IPS-18c (cell line): ENCODE measurements around the gene FKBP11.
A peak's percentile ranks its signal among the peaks of the same experiment; 100 is the strongest.

Experiments used
- H3K4me3 ChIP-seq: 2 replicates; pipeline ENCODE4 v1.7.0; 2013; ENCODE audit warnings: low read depth, mild to moderate bottlenecking, low read length, moderate library complexity; ENCODE audit not compliant: insufficient read depth
- H3K9me3 ChIP-seq: one replicate; pipeline ENCODE4 v1.6.1; 2013; ENCODE audit warnings: mild to moderate bottlenecking, low read length, moderate library complexity; ENCODE audit not compliant: control insufficient read depth, insufficient read depth

The FKBP11 gene

DNA sequence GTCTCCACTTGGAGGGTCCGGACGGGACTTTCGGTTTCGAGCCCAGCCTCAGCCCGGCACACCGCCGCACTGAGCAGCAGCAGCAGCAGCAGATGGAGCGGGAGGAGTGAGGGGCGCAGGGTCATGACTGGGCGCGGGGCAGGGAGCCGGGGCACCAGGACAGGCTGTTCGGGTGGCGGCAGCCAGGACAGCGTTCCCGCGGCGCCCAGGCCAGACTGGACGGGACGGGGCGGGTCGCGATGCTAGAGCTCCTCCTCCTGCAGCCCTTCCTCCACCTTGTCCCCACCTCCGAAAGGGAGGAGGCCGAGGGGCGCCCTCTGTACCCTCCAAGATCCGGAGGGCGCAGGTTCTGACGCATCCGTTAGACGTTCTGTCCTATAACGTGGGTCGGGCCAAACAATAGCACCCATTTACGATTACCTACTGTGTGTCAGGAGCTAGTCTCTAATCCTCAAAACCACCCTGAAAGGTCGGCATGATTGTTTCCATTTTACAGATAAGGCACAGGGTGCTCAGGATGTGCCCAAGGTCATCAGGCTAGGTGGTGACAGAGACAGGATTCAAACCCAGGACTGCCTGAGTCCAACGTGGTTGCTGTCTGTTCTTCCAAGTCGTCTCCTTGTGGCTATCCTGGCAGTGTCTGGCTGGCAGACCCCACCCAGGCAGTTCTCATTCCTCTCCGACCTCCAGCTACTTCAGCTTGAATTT, at the start of gene FKBP11:
Gene FKBP11 (minus strand): TSS at position 189 of the 708 bp plus-strand sequence. CDS start 64 bp downstream, at position 125.
- Histone ChIP-seq H3K9me3 (no peaks in the 10 kb centered on the region), H3K4me3 (peak within 1 kb of the TSS; percentile 86)

DNA sequence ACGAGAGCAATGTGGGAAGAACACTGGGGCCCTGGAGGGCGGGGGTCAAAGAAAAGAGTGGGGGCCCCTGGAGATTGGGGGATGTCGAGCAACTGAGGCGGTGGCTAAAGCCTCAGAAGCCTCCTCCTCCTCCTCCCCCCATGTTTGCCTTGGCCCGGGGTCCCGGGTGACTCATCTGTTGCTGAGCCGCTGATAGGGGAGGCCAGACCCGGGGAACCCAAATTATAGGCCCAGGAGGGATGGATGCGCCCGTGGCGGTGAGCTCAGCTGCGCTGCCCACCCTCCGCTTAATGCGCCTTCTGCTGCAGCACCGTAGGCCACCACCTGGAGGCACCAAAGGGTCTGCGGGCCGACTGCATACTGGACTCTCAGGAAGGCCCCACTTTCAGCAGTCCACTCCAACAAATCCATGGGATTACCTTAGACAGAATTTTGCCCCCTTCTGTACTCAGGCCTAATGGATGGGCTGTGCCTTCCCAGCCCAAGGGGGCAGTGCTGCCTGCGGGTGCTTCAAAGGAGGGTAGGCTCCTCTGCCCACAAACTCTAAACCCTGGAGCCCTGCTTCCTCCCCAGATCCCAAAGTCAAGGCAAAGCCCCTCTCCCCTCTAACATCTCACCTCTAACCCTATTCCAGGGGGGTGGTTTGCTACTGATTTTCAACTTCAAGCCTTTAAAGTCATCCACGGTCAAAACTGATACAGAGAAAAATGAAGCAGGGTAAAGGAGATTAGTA, 48.8 kb upstream of the FKBP11 start:
- H3K4me3 ChIP-seq = no peak overlapping the region
- H3K9me3 ChIP-seq = no peaks in the 10 kb centered on the region

DNA sequence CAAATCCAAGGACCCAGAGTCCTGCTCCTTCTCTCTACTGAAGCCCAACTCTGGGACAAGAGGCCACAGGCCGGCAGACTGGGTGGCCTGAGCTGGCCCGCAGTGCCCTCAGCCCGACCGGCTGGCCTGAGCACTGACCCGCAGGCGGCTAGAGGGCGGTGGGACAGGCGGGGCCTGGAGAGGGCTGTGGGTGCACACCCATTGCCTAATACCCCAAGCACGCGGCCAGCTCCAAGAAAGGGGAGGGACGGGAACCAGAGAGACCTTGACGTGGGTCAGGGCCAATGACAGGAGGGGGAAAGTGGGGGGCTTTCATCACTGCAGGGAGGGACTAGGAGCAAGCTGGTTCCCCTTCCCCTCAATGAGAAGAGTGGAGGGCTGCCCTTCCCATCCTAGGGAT, 48.2 kb upstream of the FKBP11 start:
- Histone ChIP-seq H3K9me3 (no peaks in the 10 kb centered on the region), H3K4me3 (no peak overlapping the region)

DNA sequence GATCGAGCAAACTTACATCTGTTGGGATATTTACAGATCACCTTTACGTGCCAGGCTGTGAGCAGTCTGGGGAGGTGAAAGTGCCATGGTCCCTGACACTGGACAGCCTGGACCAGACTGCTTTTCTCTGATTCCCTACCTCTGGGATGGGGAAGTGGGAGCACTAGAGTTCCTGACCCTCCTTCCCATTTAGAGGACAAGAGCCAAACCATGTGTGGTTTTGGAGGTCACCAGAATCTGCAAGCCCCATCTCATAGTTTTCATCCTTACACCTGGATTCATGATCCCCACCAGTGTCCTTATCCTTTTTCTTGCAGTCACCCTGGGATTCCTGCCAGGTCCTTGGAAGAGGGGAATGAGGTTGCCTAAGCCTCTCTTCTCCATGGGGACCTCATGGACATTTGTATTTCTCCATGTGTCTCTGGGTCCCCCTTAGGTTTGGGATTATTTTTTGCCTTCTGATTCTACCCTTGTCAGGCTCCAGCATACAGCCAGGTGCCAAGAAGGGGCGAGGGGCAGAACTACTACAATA, 47.7 kb upstream of the FKBP11 start:
- Histone ChIP-seq H3K4me3 (no peak overlapping the region), H3K9me3 (no peaks in the 10 kb centered on the region)

DNA sequence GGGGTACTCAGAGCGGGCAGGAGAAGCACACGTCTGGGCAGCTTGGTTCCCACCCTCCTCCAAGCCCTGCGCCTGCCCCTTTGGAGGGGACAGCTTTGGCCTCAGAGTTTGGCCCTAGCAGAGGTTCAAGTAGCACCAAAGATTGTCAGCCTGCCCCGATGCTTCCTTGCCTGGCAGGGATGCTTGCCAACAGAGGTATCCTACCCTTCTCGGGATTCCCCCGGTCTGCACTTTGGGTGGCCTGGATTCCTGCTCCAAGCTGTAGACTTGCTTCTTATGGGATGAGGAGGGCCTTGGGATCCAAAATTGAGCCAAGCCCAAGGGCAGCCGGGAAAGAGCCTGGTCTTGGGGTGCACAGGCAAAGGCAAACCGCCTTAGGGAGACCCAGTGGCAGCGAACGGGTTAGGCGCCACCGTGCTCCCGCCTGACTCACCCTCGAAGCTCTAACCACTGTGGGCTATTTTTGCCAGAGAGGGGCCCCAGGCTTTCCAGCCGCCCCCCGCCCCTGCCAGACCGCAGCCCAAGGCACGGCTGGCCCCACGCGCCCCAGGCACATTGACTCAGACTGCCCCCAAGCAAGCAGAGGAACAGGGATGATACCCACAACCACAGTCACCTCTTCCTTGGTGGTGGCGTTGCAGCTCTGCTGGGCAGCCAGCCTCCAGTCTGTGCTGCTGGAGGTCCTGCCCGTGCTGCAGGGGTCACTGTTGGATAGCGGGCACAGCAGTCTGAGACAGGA, 47.1 kb upstream of the FKBP11 start:
- Histone ChIP-seq H3K4me3 (peak overlapping the region; percentile 47; the same call in 1 of the 2 replicates), H3K9me3 (no peaks in the 10 kb centered on the region)

DNA sequence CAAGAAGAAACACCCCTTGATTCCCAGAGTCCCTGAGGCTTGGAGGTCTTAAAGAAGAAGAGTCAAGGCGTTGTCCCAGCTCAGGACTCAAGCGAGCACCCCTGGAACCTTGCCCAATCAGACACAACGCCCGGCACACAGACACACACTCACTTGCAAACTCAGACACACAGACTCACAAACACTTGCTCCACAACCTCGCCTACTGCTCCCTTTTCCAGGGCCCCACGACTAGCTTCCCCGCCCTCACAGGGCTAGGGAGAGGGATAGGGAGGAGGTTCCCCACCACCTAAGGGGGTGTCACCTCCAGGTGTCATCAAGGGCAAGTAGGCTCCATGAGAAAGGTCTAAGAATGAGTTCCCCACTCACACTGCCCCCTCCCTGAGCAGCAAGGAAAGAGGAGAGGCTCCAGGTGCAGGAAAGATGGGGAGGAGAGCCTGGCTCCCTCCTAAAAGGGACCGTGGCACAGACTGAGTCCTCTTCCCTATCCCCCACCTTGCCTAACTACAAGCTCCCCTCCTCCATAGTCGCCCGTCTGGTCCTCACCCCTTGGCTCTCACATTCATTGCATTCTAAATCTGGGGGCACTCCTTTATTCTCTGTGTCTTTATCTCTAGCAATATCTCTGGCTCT, 45.5 kb upstream of the FKBP11 start:
- Histone ChIP-seq H3K4me3 (peak overlapping the region; percentile 47), H3K9me3 (no peaks in the 10 kb centered on the region)

DNA sequence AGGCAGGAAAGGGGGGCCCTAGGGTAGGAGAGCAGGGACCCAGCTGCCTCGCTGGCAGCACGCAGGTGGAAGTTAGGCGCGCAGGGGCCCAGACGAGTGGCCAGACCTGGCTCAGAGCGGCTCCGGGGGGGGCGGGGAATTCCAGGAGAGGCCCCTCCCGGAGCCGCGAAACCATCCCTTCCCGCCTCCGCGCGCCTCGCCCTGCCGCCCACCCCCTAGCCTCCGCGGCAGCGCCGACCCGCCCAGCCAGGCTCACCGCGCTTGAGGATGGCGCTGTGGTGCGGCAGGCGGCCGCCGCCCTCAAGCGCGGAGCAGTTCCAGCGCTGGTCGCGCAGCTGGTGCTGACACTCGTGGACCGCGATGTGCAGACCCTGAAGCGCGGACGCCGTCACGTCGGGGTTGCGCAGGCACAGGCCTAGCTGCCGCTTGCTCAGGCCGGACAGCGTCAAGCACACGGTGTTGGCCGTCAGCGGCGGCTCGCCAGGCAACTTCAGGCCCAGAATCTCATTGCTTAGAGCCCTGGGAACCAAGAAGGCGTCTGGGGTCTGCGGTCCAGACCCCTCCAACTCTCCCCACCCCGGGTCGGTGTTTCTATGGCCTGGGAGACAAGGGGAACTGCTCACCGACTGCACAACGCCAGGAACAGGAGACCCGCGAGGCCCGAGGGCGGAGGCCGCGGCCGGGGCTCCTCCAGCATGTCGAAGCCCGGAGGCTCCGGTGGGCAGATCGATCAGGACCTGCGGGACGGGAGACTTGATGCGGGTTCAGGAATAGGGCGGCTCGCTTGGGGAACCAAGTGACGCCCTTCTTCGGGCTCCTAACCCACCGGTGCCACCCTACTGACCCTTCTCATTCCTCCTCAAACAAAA, 44.8 kb upstream of the FKBP11 start:
- Histone ChIP-seq H3K4me3 (peak overlapping the region; percentile 47), H3K9me3 (no peaks in the 10 kb centered on the region)

DNA sequence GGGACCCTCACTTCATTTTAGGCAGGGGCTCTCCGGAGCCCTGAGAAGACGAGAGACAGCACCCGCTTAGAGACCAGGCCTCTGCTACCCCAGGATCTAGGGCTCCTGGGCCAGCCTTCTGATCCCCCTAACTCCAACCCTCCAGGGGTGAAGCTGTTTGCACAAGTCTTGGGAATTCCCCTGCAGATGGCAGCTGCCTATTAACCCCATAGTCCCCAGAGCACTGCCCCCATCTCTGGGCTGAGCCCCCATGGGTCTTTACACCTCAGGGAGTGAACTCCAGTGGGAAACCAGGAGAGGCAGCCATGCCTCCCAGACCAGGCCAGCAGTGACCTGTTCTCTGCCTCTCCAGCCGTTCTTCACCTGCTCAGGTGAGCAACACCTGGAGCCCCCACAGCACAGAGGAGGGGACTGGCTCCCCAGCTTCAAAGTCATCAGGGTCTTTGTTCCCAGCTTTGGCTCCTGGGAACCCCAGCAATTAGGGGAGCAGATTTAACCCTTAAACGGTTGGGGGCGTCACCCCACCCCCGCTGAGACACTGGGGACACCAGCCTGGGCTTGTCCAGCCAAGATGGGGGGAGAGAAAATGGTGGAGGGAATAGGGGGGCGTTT, 44.0 kb upstream of the FKBP11 start:
- Histone ChIP-seq H3K4me3 (peak overlapping the region; percentile 47; the same call in 1 of the 2 replicates), H3K9me3 (no peaks in the 10 kb centered on the region)

DNA sequence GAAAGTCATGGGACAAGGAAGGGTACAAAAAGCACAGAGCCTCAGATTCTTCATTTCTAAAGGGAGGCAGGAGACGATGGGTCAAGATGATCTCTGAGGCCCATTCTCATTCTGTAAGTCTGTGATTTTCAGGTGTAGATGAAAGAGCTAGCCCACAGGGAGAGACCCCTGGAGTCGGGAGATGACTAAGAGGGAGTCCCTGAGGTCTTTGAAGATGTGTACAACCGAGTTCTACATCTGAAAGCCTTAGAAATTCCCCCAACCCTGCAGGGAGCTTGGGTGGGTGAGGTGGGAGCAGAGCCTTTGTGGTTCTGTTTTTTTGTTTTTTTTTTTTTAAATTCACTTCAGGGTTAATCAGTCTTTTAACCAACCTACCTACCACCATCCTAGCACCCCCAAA, 43.2 kb upstream of the FKBP11 start:
- H3K4me3 ChIP-seq = peak overlapping the region; percentile 11; the same call in 1 of the 2 replicates
- no peaks in the 10 kb centered on the region for H3K9me3 ChIP-seq

DNA sequence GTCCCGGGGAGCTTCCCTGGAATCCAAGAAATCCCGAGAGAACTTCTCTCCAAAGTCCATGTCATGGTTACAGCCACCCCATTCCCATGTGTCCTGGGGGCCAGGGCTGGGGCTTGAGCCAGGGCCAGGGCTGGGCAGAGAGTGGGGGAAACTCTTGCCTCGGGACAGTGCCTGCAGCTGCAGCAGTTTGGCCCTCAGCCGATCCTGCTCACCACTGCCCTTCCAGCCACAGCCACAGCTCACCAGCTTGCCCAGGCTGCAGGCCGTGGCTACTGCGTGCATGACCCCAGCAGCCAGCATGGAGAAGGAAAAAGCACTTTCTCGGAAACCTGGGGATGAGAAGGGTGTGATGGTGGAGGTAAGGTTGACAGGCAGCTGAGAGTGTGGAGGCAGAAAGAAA, 42.7 kb upstream of the FKBP11 start:
- no peaks in the 10 kb centered on the region for H3K9me3 ChIP-seq
- H3K4me3 ChIP-seq = peak overlapping the region; percentile 11; the same call in 1 of the 2 replicates

DNA sequence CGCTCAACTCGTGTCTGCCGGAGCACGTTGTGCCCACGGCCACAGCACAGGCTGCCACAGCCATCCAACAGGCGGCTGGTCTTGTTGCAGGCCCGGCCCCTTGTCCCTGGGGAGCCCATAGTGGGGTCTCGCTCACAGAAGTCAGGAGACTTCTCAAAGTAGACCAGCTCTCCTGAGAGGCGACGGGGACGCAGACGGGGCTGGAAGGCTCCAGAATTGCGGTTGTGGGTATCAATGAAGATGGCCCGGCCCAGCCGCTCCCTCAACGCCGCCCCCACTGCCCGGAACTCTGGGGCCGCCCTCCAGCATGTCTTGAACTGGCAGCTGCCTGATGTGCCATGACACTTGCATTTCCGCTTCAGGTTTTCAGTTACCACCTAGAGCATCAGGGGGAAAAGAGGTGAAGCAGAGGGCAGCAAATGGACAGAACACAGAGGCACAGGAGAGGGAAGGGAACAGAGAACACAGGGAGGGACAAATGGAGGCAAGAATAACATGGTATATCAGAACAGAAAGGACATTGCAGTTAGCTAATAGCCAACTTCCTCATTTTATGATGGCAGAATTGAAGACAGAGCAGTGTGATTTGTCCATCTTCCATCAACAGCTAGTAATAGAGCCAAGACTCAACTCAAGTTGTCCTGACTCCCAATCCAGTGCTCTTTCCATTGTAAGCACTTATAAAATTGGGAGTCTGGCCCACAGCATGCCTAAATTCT, 41.0 kb upstream of the FKBP11 start:
- Histone ChIP-seq H3K9me3 (no peaks in the 10 kb centered on the region), H3K4me3 (no peak overlapping the region)

DNA sequence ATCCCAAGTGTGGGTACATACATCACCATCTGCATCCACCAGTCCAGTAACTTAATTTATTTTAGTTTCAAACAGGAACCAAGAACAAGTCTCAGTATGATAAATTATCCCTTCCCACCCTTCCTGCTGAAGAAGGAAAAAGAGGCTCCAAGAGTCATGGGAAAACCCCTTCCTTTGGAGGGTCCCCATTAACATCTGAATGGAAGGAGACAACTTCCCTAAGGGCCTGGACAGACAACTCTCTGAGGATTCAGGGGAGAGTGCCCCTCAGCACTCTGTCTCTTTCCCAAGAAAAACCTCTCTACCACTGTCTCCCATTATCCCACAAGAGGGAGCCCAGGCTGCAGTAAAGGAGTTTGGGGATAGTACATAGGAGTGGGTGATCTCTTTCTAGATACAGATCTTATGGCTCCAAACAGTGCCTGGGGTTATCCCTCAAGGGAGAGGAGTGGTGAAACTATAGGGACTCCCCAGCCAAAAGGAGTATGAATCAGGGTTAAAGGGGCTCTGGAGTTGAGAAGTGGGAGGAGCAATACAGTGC, 40.1 kb upstream of the FKBP11 start:
- Histone ChIP-seq H3K4me3 (no peak overlapping the region), H3K9me3 (no peaks in the 10 kb centered on the region)

DNA sequence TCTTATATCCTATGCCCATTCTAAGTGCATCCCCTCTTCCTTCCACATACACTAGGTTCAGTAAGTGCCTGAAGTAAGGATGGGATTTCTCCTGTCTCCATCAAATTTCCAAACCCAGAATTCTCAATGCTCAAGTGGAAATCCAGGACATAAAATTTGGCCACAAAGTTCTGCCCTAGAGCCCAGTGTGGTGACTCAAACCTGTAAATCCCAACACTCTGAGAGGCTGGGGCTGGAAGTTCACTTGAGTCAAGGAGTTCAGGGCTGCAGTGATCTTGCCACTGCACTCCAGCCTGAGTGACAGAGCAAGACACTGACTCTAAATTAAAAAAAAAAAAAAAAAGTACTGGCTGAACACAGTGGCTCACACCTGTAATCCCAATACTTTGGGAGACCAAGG, 36.5 kb upstream of the FKBP11 start:
- Histone ChIP-seq H3K9me3 (no peaks in the 10 kb centered on the region), H3K4me3 (no peak overlapping the region)

DNA sequence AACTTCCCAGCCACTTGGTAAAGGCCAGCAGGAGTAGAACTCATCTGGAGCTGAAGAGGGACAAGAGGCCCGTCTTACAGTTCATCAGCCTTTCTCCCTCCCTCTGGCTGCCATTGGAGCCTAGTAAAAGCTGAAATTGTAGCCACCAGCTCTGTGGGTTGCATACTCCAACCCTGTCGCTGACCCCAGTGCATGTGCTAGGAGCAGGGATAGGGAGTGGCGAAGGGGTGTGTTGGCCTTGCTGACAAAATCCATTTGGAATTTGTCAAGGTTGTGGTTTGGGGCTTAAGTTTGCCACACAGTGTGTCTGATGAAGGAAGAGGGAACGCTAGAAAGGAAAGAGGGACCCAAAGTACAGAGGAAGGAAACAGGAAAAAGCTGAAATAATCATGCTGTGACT, 36.0 kb upstream of the FKBP11 start:
- Histone ChIP-seq H3K4me3 (no peak overlapping the region), H3K9me3 (no peaks in the 10 kb centered on the region)

DNA sequence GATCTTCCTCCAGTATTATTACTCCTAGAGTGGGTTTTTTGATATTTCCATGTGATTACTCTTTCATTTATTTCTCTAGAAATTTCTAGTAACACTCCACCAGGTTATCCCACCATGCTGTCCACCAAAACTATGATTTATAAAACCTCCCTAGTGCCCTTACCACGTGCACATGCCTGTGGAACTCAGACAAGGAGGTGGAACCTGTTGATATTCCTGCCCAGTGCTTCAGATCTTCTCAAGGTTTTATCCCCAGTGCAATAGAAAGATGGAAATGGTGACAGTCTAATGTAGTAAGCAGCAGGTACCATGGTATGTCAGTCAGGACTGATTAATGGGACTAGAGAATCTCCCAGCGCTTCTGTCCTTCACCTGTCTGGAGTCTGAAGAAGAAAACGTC, 35.5 kb upstream of the FKBP11 start:
- H3K9me3 ChIP-seq = no peaks in the 10 kb centered on the region
- H3K4me3 ChIP-seq = no peak overlapping the region
